Measurements from ENCODE around the gene IL18.

IL18 gene

GRCh38 chr11:112143597-112143996, 20.3 kb downstream of the IL18 start:
- TF ChIP-seq CTCF (IDR thresholded peaks at IDR 0.05; ENCODE audit: low read depth, low read length, missing control alignments): no peak
- no peak for DNase-seq (ENCODE audit: extremely low read depth, low read depth)
- H3K4me3 ChIP-seq (replicated peaks; ENCODE audit: low read depth, low read length): no peak overlapping the region

GRCh38 chr11:112134473-112134872, 29.4 kb downstream of the IL18 start:
- TF ChIP-seq CTCF (IDR thresholded peaks at IDR 0.05; ENCODE audit: low read depth, low read length, missing control alignments): no peak
- no peak overlapping the region for H3K4me3 ChIP-seq (replicated peaks; ENCODE audit: low read depth, low read length)
- no peak for DNase-seq (ENCODE audit: extremely low read depth, low read depth)

- no peak overlapping the region for H3K4me3 ChIP-seq (replicated peaks; ENCODE audit: low read depth, low read length)
- TF ChIP-seq CTCF (IDR thresholded peaks at IDR 0.05; ENCODE audit: low read depth, low read length, missing control alignments): no peak
- no peak for DNase-seq (ENCODE audit: extremely low read depth, low read depth)
Observed at GRCh38 chr11:112132737-112133136, 31.2 kb downstream of the IL18 start.

- no peak for DNase-seq (ENCODE audit: extremely low read depth, low read depth)
- no peak for TF ChIP-seq CTCF (IDR thresholded peaks at IDR 0.05; ENCODE audit: low read depth, low read length, missing control alignments)
- H3K4me3 ChIP-seq (replicated peaks; ENCODE audit: low read depth, low read length): no peak overlapping the region
Observed at GRCh38 chr11:112129656-112130055, 34.2 kb downstream of the IL18 start.

GRCh38 chr11:112128483-112129121, 35.3 kb downstream of the IL18 start:
- TF ChIP-seq CTCF (IDR thresholded peaks at IDR 0.05; ENCODE audit: low read depth, low read length, missing control alignments): no peak
- no peak overlapping the region for H3K4me3 ChIP-seq (replicated peaks; ENCODE audit: low read depth, low read length)
- peak; percentile 87 for DNase-seq (ENCODE audit: extremely low read depth, low read depth)

- H3K4me3 ChIP-seq (replicated peaks; ENCODE audit: low read depth, low read length): no peak overlapping the region
- no peak for TF ChIP-seq CTCF (IDR thresholded peaks at IDR 0.05; ENCODE audit: low read depth, low read length, missing control alignments)
- DNase-seq (ENCODE audit: extremely low read depth, low read depth): no peak
Observed at GRCh38 chr11:112127056-112127455, 36.8 kb downstream of the IL18 start.

- H3K4me3 ChIP-seq (replicated peaks; ENCODE audit: low read depth, low read length): no peak overlapping the region
- no peak for DNase-seq (ENCODE audit: extremely low read depth, low read depth)
- TF ChIP-seq CTCF (IDR thresholded peaks at IDR 0.05; ENCODE audit: low read depth, low read length, missing control alignments): no peak
Observed at GRCh38 chr11:112123129-112123528, 40.8 kb downstream of the IL18 start.
